GM21723 (cell line): ENCODE results near the gene TRAP1.
"Not testable (repeated sequence)": the region's sequence is repeated elsewhere in the genome, so short reads cannot be mapped to it uniquely, and the experiment has no call there.

Source experiments
- ATAC-seq: cut with Tn5 transposase; IDR thresholded peaks from one replicate; pipeline ENCODE4 v1.9.1; 2021; ENCODE audit warnings: mild to moderate bottlenecking, moderate library complexity; ENCODE audit not compliant: unreplicated experiment

The TRAP1 gene

GRCh38 chr16:3714378-3714777, 2.9 kb downstream of the TRAP1 start:
- ATAC-seq = not testable (repeated sequence)

GRCh38 chr16:3713587-3714242, 3.6 kb downstream of the TRAP1 start:
- no peak for ATAC-seq

- ATAC-seq = no peak
Observed at GRCh38 chr16:3712861-3713372, 4.4 kb downstream of the TRAP1 start.

- no peak for ATAC-seq
Observed at GRCh38 chr16:3706253-3707012, 10.9 kb downstream of the TRAP1 start.

GRCh38 chr16:3702082-3702481, 15.2 kb downstream of the TRAP1 start:
- no peak for ATAC-seq

GRCh38 chr16:3701531-3701930, 15.8 kb downstream of the TRAP1 start:
- ATAC-seq = no peak

- no peak for ATAC-seq
Observed at GRCh38 chr16:3698941-3699340, 18.4 kb downstream of the TRAP1 start.

- no peak for ATAC-seq
Observed at GRCh38 chr16:3696425-3697218, 20.7 kb downstream of the TRAP1 start.

- ATAC-seq = no peak
Observed at GRCh38 chr16:3695610-3696369, 21.5 kb downstream of the TRAP1 start.

- no peak for ATAC-seq
Observed at GRCh38 chr16:3694051-3694450, 23.3 kb downstream of the TRAP1 start.

- ATAC-seq = no peak
Observed at GRCh38 chr16:3691761-3692160, 25.6 kb downstream of the TRAP1 start.

GRCh38 chr16:3690980-3691720, 26.2 kb downstream of the TRAP1 start:
- ATAC-seq = no peak

GRCh38 chr16:3690470-3690928, 26.8 kb downstream of the TRAP1 start:
- ATAC-seq = peak; percentile 88

- ATAC-seq = no peak
Observed at GRCh38 chr16:3689731-3690130, 27.6 kb downstream of the TRAP1 start.

GRCh38 chr16:3687792-3688191, 29.5 kb downstream of the TRAP1 start:
- no peak for ATAC-seq

GRCh38 chr16:3687021-3687420, 30.3 kb downstream of the TRAP1 start:
- no peak for ATAC-seq

GRCh38 chr16:3681206-3681605, 36.1 kb downstream of the TRAP1 start:
- ATAC-seq = no peak

GRCh38 chr16:3677994-3678393, 39.3 kb downstream of the TRAP1 start:
- ATAC-seq = no peak

- no peak for ATAC-seq
Observed at GRCh38 chr16:3675601-3676130, 41.7 kb downstream of the TRAP1 start.
